Hepatocyte (in vitro differentiated cells): Measurements from ENCODE around the gene PSPH. TPM values are rescaled to one million over a fixed set of nuclear protein-coding genes. Genes with fewer than 3 reads are reported as not detected.
A peak's percentile ranks its signal among the peaks of the same experiment; 100 is the strongest.

Source experiments
- DNase-seq: peaks from one replicate; pipeline ENCODE4 v3.0.0-alpha.2; 2016; ENCODE audit warnings: low spot score
- H2AFZ ChIP-seq: fragments of 200-600 bp; sonication (generic); 2 replicates; pipeline ENCODE4 v1.6.0; 2016; ENCODE audit warnings: antibody characterized with exemption, mild to moderate bottlenecking
- H3K27ac ChIP-seq: fragments of 200-600 bp; sonication (generic); 2 replicates; pipeline ENCODE4 v1.5.1; 2016; ENCODE audit warnings: mild to moderate bottlenecking
- H3K27me3 ChIP-seq: fragments of 200-600 bp; sonication (generic); 2 replicates; pipeline ENCODE4 v1.6.1; 2016
- H3K36me3 ChIP-seq: fragments of 200-600 bp; sonication (generic); replicated peaks from 2 replicates; pipeline ENCODE4 v1.5.1; 2016; ENCODE audit warnings: low read depth; ENCODE audit not compliant: insufficient read depth
- H3K4me1 ChIP-seq: fragments of 200-600 bp; sonication (generic); 2 replicates; pipeline ENCODE4 v1.5.1; 2016; ENCODE audit warnings: mild to moderate bottlenecking, moderate library complexity; ENCODE audit not compliant: insufficient read depth
- H3K4me2 ChIP-seq: fragments of 200-600 bp; sonication (generic); 2 replicates; pipeline ENCODE4 v1.6.0; 2016
- H3K4me3 ChIP-seq: fragments of 200-600 bp; sonication (generic); 2 replicates; pipeline ENCODE4 v1.5.1; 2016; ENCODE audit warnings: mild to moderate bottlenecking
- H3K79me2 ChIP-seq: fragments of 200-600 bp; sonication (generic); 2 replicates; pipeline ENCODE4 v1.6.0; 2017; ENCODE audit warnings: mild to moderate bottlenecking
- H3K9me2 ChIP-seq: fragments of 200-600 bp; sonication (generic); replicated peaks from 2 replicates; pipeline ENCODE4 v1.6.0; 2017; ENCODE audit warnings: mild to moderate bottlenecking; ENCODE audit not compliant: insufficient read depth
- H3K9me3 ChIP-seq: fragments of 200-600 bp; sonication (generic); 2 replicates; pipeline ENCODE4 v1.5.1; 2016; ENCODE audit warnings: low read depth, mild to moderate bottlenecking
- H4K20me1 ChIP-seq: fragments of 200-600 bp; sonication (generic); 2 replicates; pipeline ENCODE4 v1.6.0; 2016; ENCODE audit warnings: mild to moderate bottlenecking; ENCODE audit not compliant: insufficient read depth, poor library complexity, severe bottlenecking
- CTCF ChIP-seq: fragments of 200-600 bp; sonication (generic); IDR thresholded peaks from 2 replicates; pipeline ENCODE4 v1.5.1; 2016; ENCODE audit warnings: antibody characterized with exemption, mild to moderate bottlenecking; ENCODE audit not compliant: poor library complexity
- EZH2 ChIP-seq: fragments of 200-600 bp; sonication (generic); IDR thresholded peaks from 2 replicates; pipeline ENCODE4 v1.6.1; 2016; ENCODE audit warnings: antibody characterized with exemption, mild to moderate bottlenecking, borderline replicate concordance
- EZH2phosphoT487 ChIP-seq: fragments of 200-600 bp; sonication (generic); IDR thresholded peaks from one replicate; pipeline ENCODE4 v1.6.1; 2018; ENCODE audit warnings: antibody characterized with exemption, mild to moderate bottlenecking, low read depth, moderate library complexity; ENCODE audit not compliant: unreplicated experiment, severe bottlenecking
- WGBS: methylation state at CpG from one replicate; pipeline ENCODE4 v1.1.6; 2016; ENCODE audit warnings: low lambda C conversion rate; ENCODE audit errors: missing lambda C conversion rate; 5-methylcytosine and 5-hydroxymethylcytosine counted together
- polyA plus RNA-seq: library from polyadenylated mRNA; unstranded; fragments of >200 nt; fragmentation: Nextera tagmentation; extraction: Ambion mirVana; gene quantifications from 2 replicates; pipeline ENCODE4 v1.2.1, GENCODE V29; 2016
- total RNA-seq: library from RNA; depleted of rRNA; stranded (reverse); fragments of >200 nt; gene quantifications from 2 replicates; pipeline ENCODE4 v1.2.3, GENCODE V29; 2014

Gene PSPH
- total and polyA plus RNA-seq, 2 experiments from 2014 or later, result 48.0 to 160 TPM

- Histone ChIP-seq H3K27me3 (no peaks in the 10 kb centered on the region), H4K20me1 (no peaks in the 10 kb centered on the region), H3K4me1 (peaks cover 10% of the 10 kb centered on the region), H3K4me3 (no peak overlapping the region), H2AFZ (no peak overlapping the region), H3K4me2 (no peak overlapping the region), H3K9me3 (no peaks in the 10 kb centered on the region), H3K9me2 (no peaks in the 10 kb centered on the region), H3K79me2 (no peaks in the 10 kb centered on the region), H3K27ac (no peak overlapping the region), H3K36me3 (no peaks in the 10 kb centered on the region)
- WGBS, result 90% methylated on average over 7 of the region's 7 CpGs
- no peak for DNase-seq
- no peak for TF ChIP-seq EZH2phosphoT487
- no peak for TF ChIP-seq CTCF
- no peak for TF ChIP-seq EZH2
These were observed 41.5 kb downstream of the PSPH start for GRCh38 chr7:56009695-56010094.

- WGBS, result 85% methylated on average over 9 of the region's 9 CpGs
- Histone ChIP-seq H3K4me1 (peaks cover 10% of the 10 kb centered on the region), H3K9me2 (no peaks in the 10 kb centered on the region), H3K27me3 (no peaks in the 10 kb centered on the region), H3K9me3 (no peaks in the 10 kb centered on the region), H3K4me3 (no peak overlapping the region), H3K36me3 (no peaks in the 10 kb centered on the region), H3K79me2 (no peaks in the 10 kb centered on the region), H3K4me2 (no peak overlapping the region), H2AFZ (no peak overlapping the region), H4K20me1 (no peaks in the 10 kb centered on the region), H3K27ac (peak overlapping the region; percentile 94)
- TF ChIP-seq EZH2 (no peak), CTCF (no peak), EZH2phosphoT487 (no peak)
- DNase-seq, result no peak
These were observed 43.4 kb downstream of the PSPH start for GRCh38 chr7:56007891-56008290.

- no peaks in the 10 kb centered on the region for H3K36me3 ChIP-seq
- H3K79me2 ChIP-seq, result no peaks in the 10 kb centered on the region
- WGBS, result 39% methylated on average over 4 of the region's 4 CpGs
- H3K4me3 ChIP-seq, result no peak overlapping the region
- H3K27ac ChIP-seq, result peak overlapping the region; percentile 94
- H4K20me1 ChIP-seq, result no peaks in the 10 kb centered on the region
- TF ChIP-seq EZH2, result no peak
- no peak for TF ChIP-seq CTCF
- TF ChIP-seq EZH2phosphoT487, result no peak
- no peaks in the 10 kb centered on the region for H3K27me3 ChIP-seq
- H3K4me1 ChIP-seq, result peaks cover 10% of the 10 kb centered on the region
- no peak overlapping the region for H2AFZ ChIP-seq
- H3K9me2 ChIP-seq, result no peaks in the 10 kb centered on the region
- H3K4me2 ChIP-seq, result no peak overlapping the region
- DNase-seq, result peak; percentile 78
- H3K9me3 ChIP-seq, result no peaks in the 10 kb centered on the region
These were observed 44.0 kb downstream of the PSPH start for GRCh38 chr7:56007167-56007652.

DNA sequence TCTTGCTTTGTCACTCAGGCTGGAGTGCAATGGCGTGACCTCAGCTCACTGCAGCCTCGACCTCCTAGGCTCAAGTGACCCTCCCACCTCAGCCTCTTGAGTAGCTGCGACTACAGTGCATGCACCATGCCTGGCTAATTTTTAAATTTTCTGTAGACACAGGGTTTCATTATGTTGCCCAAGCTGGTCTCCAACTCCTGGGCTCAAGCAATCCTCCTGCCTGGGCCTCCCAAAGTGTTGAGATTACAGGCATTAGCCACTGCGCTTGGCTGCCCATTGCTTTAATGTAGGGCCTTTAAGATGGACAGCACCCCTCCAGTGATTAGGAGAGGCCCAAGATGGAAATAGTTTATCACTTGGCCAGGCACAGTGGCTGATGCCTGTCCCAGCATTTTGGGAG lies 47.5 kb downstream of the PSPH start:
- H3K79me2 ChIP-seq, result no peaks in the 10 kb centered on the region
- H3K4me2 ChIP-seq, result no peak overlapping the region
- 96% methylated on average over 4 of the region's 4 CpGs for WGBS
- H3K36me3 ChIP-seq, result no peaks in the 10 kb centered on the region
- no peak overlapping the region for H3K4me3 ChIP-seq
- H4K20me1 ChIP-seq, result no peaks in the 10 kb centered on the region
- no peaks in the 10 kb centered on the region for H3K27me3 ChIP-seq
- no peaks in the 10 kb centered on the region for H3K9me3 ChIP-seq
- no peak overlapping the region for H2AFZ ChIP-seq
- H3K4me1 ChIP-seq, result peaks cover 10% of the 10 kb centered on the region
- no peak overlapping the region for H3K27ac ChIP-seq
- no peak for DNase-seq
- H3K9me2 ChIP-seq, result no peaks in the 10 kb centered on the region
- TF ChIP-seq CTCF (no peak), EZH2phosphoT487 (no peak), EZH2 (no peak)
